ENCODE measurements around the gene TEAD2. TPM values are rescaled to one million over a fixed set of nuclear protein-coding genes. Genes with fewer than 3 reads are reported as not detected.

The TEAD2 gene
- total RNA-seq, 2 donors from 2014 or later = 12.2 to 15.2 TPM

DNA sequence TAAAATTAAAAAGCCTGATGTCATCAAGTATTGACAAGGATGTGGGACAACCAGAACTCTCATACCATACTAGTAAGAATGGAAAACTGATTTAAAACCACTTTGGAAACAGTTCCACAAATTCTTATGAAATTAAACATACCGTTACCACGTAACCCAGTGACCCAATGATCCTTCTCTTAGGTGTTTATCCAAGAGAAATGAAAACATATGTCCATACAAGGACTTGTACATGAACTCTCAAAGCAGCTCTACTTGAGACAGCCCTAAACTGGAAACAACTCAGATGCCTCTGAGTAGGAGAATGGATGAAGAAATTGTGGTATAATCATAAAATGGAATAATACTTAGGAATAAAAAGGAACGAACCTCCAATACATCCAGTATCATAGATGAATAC is 64.8 kb downstream of the TEAD2 start:
- H3K4me1 ChIP-seq = no peaks in the 10 kb centered on the region
- H3K9me3 ChIP-seq = no peaks in the 10 kb centered on the region
- H3K27ac ChIP-seq = no peak overlapping the region
- no peaks in the 10 kb centered on the region for H3K36me3 ChIP-seq (replicated peaks in 1 of 2; ENCODE audit: insufficient read depth in 1 of 2, low read depth in 2 of 2)
- no peaks in the 10 kb centered on the region for H3K27me3 ChIP-seq
- H3K4me3 ChIP-seq = no peak overlapping the region
- DNase-seq = no peak
- TF ChIP-seq, protein P1, sequence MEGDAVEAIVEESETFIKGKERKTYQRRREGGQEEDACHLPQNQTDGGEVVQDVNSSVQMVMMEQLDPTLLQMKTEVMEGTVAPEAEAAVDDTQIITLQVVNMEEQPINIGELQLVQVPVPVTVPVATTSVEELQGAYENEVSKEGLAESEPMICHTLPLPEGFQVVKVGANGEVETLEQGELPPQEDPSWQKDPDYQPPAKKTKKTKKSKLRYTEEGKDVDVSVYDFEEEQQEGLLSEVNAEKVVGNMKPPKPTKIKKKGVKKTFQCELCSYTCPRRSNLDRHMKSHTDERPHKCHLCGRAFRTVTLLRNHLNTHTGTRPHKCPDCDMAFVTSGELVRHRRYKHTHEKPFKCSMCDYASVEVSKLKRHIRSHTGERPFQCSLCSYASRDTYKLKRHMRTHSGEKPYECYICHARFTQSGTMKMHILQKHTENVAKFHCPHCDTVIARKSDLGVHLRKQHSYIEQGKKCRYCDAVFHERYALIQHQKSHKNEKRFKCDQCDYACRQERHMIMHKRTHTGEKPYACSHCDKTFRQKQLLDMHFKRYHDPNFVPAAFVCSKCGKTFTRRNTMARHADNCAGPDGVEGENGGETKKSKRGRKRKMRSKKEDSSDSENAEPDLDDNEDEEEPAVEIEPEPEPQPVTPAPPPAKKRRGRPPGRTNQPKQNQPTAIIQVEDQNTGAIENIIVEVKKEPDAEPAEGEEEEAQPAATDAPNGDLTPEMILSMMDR (IDR thresholded peaks at IDR 0.05) = no peak
- no peak for TF ChIP-seq POLR2A (IDR thresholded peaks at IDR 0.05)
- no peak for ATAC-seq
- WGBS, 2 donors = 86 to 91% methylated on average over 3 of the region's 3 CpGs
- intact Hi-C loops (cut with DNase I) = no loop called here

DNA sequence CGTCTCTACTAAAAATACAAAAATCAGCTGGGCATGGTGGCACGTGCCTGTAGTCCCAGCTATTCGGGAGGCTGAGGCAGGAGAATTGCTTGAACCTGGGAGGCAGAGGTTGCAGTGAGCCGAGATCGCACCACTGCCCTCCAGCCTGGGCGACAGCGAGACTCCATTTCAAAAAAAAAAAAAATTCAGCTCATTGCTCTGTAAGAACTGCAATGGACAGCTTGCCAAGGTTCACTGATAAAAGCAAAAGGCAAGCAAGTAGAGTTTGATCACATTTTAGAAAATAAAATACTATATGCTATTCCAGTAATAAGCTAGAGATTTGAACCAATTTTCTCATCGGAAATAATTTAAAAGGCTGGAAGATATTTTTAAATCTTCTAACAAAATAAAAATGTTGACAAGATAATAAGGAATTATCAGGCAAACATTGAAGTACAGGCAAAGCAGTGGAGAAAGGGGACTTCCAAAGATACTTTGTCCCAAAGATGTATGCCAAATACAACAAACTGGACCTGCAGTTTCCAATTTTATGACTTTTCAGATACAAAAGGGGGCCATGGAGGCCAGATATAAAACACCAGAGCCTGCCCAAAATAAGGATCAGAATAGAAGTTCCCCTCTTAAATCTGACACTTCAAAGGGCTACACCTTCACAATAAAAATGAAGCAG is 66.9 kb downstream of the TEAD2 start:
- H3K27ac ChIP-seq = no peak overlapping the region
- intact Hi-C loops (cut with DNase I) = no loop called here
- TF ChIP-seq, protein P1 (IDR thresholded peaks at IDR 0.05) = no peak
- TF ChIP-seq POLR2A (IDR thresholded peaks at IDR 0.05) = no peak
- no peak overlapping the region for H3K4me3 ChIP-seq
- H3K9me3 ChIP-seq = no peaks in the 10 kb centered on the region
- H3K4me1 ChIP-seq = no peaks in the 10 kb centered on the region
- DNase-seq = no peak
- H3K27me3 ChIP-seq = no peaks in the 10 kb centered on the region
- 94 to 95% methylated on average over 8 of the region's 8 CpGs for WGBS, 2 donors
- no peaks in the 10 kb centered on the region for H3K36me3 ChIP-seq (replicated peaks in 1 of 2; ENCODE audit: insufficient read depth in 1 of 2, low read depth in 2 of 2)
- ATAC-seq = no peak

DNA sequence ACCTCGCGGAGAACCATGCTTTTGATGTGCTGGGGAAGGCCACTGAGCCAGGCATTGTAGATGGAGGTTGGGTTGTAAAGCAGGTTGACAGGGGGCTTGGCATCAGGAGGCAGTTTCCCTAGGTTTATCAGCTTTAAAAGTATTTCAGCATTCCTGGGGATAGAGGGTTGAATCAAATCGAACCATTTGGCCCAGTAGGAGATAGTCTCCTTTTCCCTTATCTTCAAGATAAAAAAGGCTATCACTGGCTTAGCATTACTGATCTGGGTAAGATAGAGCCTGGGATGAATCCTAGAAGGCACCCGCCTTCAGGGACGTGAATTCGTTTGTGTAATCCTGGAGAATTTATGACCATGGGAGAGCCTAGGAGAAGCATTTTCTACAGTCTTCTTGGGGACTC is 67.8 kb downstream of the TEAD2 start:
- Histone ChIP-seq H3K36me3 (replicated peaks in 1 of 2; ENCODE audit: insufficient read depth in 1 of 2, low read depth in 2 of 2) (no peaks in the 10 kb centered on the region), H3K9me3 (no peaks in the 10 kb centered on the region), H3K27ac (no peak overlapping the region), H3K4me1 (no peaks in the 10 kb centered on the region), H3K4me3 (no peak overlapping the region), H3K27me3 (no peaks in the 10 kb centered on the region)
- intact Hi-C loops (cut with DNase I) = no loop called here
- WGBS, 2 donors = 76 to 81% methylated on average over 6 of the region's 6 CpGs
- ATAC-seq = no peak
- no peak for TF ChIP-seq POLR2A (IDR thresholded peaks at IDR 0.05)
- TF ChIP-seq, protein P1 (IDR thresholded peaks at IDR 0.05) = no peak
- no peak for DNase-seq

Small RNA genes lying within 50 kb of the gene (microRNA-seq; reads per million reads assigned to microRNA genes)
- gene MIR4324 (ENCODE audit: borderline number of aligned reads in 2 of 2, borderline replicate concordance in 2 of 2) = 0 reads per million in 2 donors

Small RNA genes lying within 50 kb of the gene (small RNA-seq; reads per million reads assigned to genes)
- not detected for gene MIR4324

Other genes starting within 250 kb of the TEAD2 start
- gene LIN7B, start 248.0 kb downstream of the TEAD2 start, total RNA-seq = 10 to 100 TPM in 1 of 2 donors, 1 to 10 TPM in 1; 8.3 to 24.1 TPM
- 1 to 10 TPM in 1 of 2 donors, not detected in 1; 2.3 TPM for gene C19orf73, start 243.3 kb downstream of the TEAD2 start, total RNA-seq
- 10 to 100 TPM in 1 of 2 donors, 1 to 10 TPM in 1; 6.7 to 15.2 TPM for gene PPFIA3, start 242.9 kb downstream of the TEAD2 start, total RNA-seq
- gene HRC, start 207.0 kb downstream of the TEAD2 start, total RNA-seq = 1 to 10 TPM; 2.1 to 4.3 TPM
- 10 to 100 TPM; 15.8 to 28.0 TPM for gene TRPM4, start 204.6 kb downstream of the TEAD2 start, total RNA-seq
- gene SLC6A16, start 37.2 kb downstream of the TEAD2 start, total RNA-seq = 1 to 10 TPM in 1 of 2 donors, under 1 TPM in 1; 0.99 to 1.6 TPM
- gene CD37, start 27.0 kb downstream of the TEAD2 start, total RNA-seq = 1 to 10 TPM; 4.0 to 6.2 TPM
- not detected for gene DKKL1, start 1.5 kb upstream of the TEAD2 start, total RNA-seq
- 1 to 10 TPM in 1 of 2 donors, under 1 TPM in 1; 0.66 to 2.6 TPM for gene KASH5, start 25.8 kb upstream of the TEAD2 start, total RNA-seq
- gene PTH2, start 61.0 kb upstream of the TEAD2 start, total RNA-seq = not detected
- gene GFY, start 63.0 kb upstream of the TEAD2 start, total RNA-seq = not detected
- under 1 TPM in 1 of 2 donors, not detected in 1; 0.26 TPM for gene SLC17A7, start 79.1 kb upstream of the TEAD2 start, total RNA-seq
- gene PIH1D1, start 89.4 kb upstream of the TEAD2 start, total RNA-seq = 10 to 100 TPM; 57.0 to 63.3 TPM
- 10 to 100 TPM; 25.9 to 38.9 TPM for gene ALDH16A1, start 90.8 kb upstream of the TEAD2 start, total RNA-seq
- gene FLT3LG, start 111.8 kb upstream of the TEAD2 start, total RNA-seq = under 1 TPM; 0.52 to 0.66 TPM
- 1,000 to 10,000 TPM; 1,758 to 2,456 TPM for gene RPL13A, start 125.2 kb upstream of the TEAD2 start, total RNA-seq
- 1,000 to 10,000 TPM; 1,400 to 1,772 TPM for gene RPS11, start 134.0 kb upstream of the TEAD2 start, total RNA-seq
- 100 to 1,000 TPM; 117 to 121 TPM for gene FCGRT, start 150.2 kb upstream of the TEAD2 start, total RNA-seq
- gene RCN3, start 165.6 kb upstream of the TEAD2 start, total RNA-seq = 10 to 100 TPM; 11.9 to 39.9 TPM
- gene NOSIP, start 218.1 kb upstream of the TEAD2 start, total RNA-seq = 10 to 100 TPM; 50.6 to 73.2 TPM
- 1 to 10 TPM; 2.6 to 4.9 TPM for gene PRRG2, start 218.9 kb upstream of the TEAD2 start, total RNA-seq
- 10 to 100 TPM in 1 of 2 donors, 1 to 10 TPM in 1; 8.0 to 23.4 TPM for gene PRR12, start 228.8 kb upstream of the TEAD2 start, total RNA-seq

Measured in body of pancreas (tissue), 4 donors.